ENCODE results near the gene APEH.

The APEH gene

GRCh38 chr3:49652218-49652902 is 21.8 kb upstream of the APEH start:
- DNase-seq: no peak

- DNase-seq: no peak
These were observed 21.2 kb upstream of the APEH start for GRCh38 chr3:49652903-49653415.

GRCh38 chr3:49653621-49654020 is 20.5 kb upstream of the APEH start:
- DNase-seq: no peak

- DNase-seq: no peak
These were observed 19.9 kb upstream of the APEH start for GRCh38 chr3:49654176-49654825.

- no peak for DNase-seq
These were observed 19.1 kb upstream of the APEH start for GRCh38 chr3:49654955-49655556.

- DNase-seq: no peak
These were observed 18.3 kb upstream of the APEH start for GRCh38 chr3:49655731-49656285.

GRCh38 chr3:49656541-49657112 is 17.5 kb upstream of the APEH start:
- no peak for DNase-seq

- no peak for DNase-seq
These were observed 16.8 kb upstream of the APEH start for GRCh38 chr3:49657208-49657915.

GRCh38 chr3:49658711-49659110 is 15.4 kb upstream of the APEH start:
- DNase-seq: no peak

- DNase-seq: no peak
These were observed 14.4 kb upstream of the APEH start for GRCh38 chr3:49659756-49660155.

GRCh38 chr3:49661281-49661680 is 12.9 kb upstream of the APEH start:
- no peak for DNase-seq

- DNase-seq: no peak
These were observed 12.1 kb upstream of the APEH start for GRCh38 chr3:49662021-49662420.

- no peak for DNase-seq
These were observed 11.3 kb upstream of the APEH start for GRCh38 chr3:49662720-49663413.

- DNase-seq: no peak
These were observed 10.3 kb upstream of the APEH start for GRCh38 chr3:49663831-49664230.

GRCh38 chr3:49664300-49664699 is 9.9 kb upstream of the APEH start:
- DNase-seq: no peak

GRCh38 chr3:49665822-49666519 is 8.2 kb upstream of the APEH start:
- DNase-seq: no peak

GRCh38 chr3:49666592-49666991 is 7.6 kb upstream of the APEH start:
- DNase-seq: no peak

- DNase-seq: no peak
These were observed 6.3 kb upstream of the APEH start for GRCh38 chr3:49667701-49668413.

GRCh38 chr3:49668414-49668797 is 5.7 kb upstream of the APEH start:
- no peak for DNase-seq

GRCh38 chr3:49668861-49669260 is 5.3 kb upstream of the APEH start:
- no peak for DNase-seq

GRCh38 chr3:49669352-49669751 is 4.8 kb upstream of the APEH start:
- DNase-seq: no peak
